Hematopoietic multipotent progenitor cell (in vitro differentiated cells): Measurements from ENCODE around the gene PANX1. TPM values are rescaled to one million over a fixed set of nuclear protein-coding genes. Genes with fewer than 3 reads are reported as not detected.
"Not testable (repeated sequence)": the region's sequence is repeated elsewhere in the genome, so short reads cannot be mapped to it uniquely, and the experiment has no call there.

Source experiments
- DNase-seq, 3 donors: peaks; one replicate each; pipeline ENCODE4 v3.0.0-alpha.2; 2011 to 2015; ENCODE audit warnings: low read depth in 2 of 3, low spot score in 2 of 3
- total RNA-seq: library from RNA; depleted of rRNA; stranded (reverse); fragments of >200 nt; gene quantifications from one replicate; pipeline ENCODE4 v1.2.3, GENCODE V29; 2012

PANX1 gene
- 13.2 TPM for total RNA-seq

GRCh38 chr11:94128746-94129511, at the start of gene PANX1:
Gene PANX1, plus strand, starts transcription at chr11:94128841. Its CDS starts 472 bp downstream, at chr11:94129313.
- peak; percentile 67 to 88 (median 77) for DNase-seq

DNA sequence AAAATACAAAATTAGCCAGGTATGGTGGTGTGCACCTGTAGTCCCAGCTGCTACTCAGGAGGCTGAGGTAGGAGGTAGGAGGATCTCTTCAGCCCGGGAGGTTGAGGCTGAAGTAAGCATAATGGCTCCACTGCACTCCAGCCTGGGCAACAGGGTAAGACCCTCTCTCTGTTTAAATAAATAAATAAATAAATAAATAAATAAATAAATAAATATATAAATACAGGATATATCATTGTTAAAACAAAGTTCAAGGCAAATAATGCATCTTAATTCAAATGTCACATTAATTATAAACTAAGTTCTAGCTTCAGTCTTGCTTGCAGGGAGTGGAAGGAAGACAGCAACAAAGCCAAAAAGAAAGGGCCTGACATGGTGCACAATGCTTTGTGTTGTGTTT, 44.5 kb upstream of the PANX1 start:
- DNase-seq = no peak

DNA sequence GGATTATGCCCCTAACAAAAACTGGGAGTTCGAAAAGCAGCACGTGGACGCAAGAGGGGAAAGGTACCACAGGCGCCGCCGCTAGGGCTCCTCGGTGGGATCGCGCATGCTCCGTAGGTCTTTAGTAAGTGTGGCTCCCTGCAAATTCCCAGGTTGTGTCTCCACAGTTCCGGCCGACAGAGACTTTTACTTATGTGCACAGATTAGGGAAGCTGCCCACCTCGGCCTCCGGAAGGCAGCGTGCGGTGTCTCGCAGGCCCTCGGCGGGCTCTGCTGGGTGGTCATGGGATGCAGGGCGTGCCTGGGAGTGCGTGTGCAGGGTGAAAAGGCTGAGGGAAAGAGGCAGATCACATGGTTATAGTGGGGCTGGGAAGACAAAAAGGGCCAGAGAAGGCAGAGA, 39.7 kb upstream of the PANX1 start:
- DNase-seq = no peak

DNA sequence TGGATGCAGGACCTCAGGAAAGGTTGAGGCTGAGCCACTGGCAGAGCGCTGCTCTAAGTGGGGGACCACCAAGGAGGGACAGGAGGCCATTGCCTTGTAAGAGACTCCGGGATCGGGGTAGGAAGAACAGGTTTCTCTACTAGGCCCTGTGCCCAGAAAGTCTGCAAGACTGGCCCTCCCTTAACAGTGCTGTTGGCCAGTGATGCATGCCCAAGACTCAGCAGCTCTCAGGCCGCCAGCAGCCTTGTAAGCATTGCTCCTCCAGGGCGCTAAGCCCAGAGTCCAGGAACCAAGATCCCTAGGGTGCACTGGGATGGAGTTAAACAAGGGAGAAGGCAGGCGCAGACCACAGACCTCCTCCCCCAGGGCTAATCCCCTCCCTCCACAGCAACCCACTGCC, 39.3 kb upstream of the PANX1 start:
- DNase-seq = no peak

- DNase-seq = no peak
Observed at GRCh38 chr11:94090401-94090800, 38.2 kb upstream of the PANX1 start.

DNA sequence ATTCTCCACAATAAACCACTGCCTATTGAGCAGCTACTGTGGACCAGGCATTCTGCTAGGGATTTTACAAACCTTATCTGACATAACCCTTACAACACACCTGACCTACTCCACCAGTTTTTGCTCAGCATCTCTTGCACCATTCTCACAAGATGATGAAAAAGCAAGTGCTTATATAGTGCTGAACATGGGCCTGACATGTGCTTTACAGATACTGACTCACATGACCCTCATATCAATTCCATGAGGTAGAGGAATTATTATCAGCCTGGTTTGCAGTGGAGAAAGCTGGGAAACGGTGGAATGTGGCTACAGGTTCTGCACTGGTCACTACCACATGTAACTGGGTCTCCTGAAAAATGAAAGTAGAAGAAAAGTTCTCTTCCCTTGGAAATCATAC, 37.5 kb upstream of the PANX1 start:
- DNase-seq = no peak

- DNase-seq = no peak
Observed at GRCh38 chr11:94100253-94100652, 28.4 kb upstream of the PANX1 start.

- no peak for DNase-seq
Observed at GRCh38 chr11:94103471-94103870, 25.2 kb upstream of the PANX1 start.

DNA sequence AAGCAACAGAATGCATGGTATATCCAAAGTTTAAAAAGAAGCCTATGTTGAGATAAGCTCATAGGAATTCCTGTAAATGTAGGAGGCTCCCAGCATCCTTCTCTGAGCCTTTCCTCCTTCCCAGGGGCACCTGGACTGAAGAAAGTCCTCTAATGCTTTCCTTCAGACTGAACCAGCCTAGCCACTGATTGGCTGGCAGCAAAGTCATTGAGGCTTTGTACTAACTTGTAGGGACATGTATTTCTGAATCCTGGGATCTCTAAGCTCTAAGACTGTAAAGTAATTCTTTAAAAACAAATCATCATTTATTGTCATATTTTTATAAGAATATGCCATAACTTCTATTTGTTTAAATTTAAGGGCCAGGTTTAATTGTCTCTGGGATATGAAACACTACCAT, 23.9 kb upstream of the PANX1 start:
- no peak for DNase-seq

- no peak for DNase-seq
Observed at GRCh38 chr11:94106716-94107115, 21.9 kb upstream of the PANX1 start.

DNA sequence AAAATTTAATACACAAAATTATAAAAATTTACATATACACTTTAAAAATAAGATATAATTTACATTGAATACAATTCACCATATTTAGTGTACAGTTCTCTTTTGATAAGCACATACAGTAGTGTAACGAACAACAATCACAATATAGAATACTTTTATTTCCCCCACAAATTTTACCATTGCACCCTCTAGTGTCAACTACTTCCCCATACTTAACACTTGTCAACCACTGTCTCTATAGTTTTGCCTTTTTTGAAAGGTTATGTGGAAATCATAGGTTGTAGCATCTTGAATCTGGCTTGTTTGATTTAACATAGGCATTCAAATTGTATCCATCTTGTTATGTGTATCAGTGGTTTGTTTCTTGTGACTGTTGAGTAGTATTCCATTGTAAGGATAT, 21.3 kb upstream of the PANX1 start:
- peak in 1 of 3 donors; percentile 24 for DNase-seq

DNA sequence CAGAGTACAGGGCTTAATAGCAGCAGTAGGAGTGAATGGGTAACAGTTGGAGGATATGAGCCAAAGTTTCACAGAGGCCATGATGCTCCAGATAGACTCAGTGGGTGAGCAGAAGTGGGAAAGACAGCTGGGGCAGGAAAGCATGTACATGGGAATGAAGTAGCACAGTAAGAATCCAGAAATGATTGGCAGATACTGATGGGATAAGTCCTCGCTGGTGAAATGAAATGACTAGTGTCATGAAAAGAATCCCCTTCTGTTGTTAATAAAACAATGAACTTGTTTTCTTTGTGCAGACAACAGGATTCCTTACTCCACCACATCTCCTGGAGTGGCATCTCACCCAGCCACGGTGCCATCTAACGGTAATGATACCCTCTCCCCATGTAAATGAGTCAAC, 17.4 kb upstream of the PANX1 start:
- DNase-seq = no peak

DNA sequence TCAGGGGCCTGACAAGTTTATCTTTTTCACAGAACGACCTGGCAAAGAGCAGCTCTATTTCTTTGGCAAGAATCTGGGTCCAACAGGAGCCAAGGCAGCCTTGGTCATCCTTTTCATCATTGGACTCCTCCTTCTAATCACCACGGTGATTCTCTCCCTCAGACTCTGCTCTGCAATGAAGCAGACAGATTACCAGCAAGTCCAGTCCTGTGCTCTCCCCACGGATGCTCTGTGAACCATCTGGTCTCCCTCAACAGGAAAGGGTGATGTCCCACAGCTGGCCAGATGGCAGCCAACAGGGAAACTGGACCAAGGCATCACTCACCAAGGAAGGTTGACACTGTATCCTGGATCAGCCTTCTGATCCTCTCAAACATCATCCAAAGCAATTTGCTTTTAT, 17.0 kb upstream of the PANX1 start:
- DNase-seq = no peak

DNA sequence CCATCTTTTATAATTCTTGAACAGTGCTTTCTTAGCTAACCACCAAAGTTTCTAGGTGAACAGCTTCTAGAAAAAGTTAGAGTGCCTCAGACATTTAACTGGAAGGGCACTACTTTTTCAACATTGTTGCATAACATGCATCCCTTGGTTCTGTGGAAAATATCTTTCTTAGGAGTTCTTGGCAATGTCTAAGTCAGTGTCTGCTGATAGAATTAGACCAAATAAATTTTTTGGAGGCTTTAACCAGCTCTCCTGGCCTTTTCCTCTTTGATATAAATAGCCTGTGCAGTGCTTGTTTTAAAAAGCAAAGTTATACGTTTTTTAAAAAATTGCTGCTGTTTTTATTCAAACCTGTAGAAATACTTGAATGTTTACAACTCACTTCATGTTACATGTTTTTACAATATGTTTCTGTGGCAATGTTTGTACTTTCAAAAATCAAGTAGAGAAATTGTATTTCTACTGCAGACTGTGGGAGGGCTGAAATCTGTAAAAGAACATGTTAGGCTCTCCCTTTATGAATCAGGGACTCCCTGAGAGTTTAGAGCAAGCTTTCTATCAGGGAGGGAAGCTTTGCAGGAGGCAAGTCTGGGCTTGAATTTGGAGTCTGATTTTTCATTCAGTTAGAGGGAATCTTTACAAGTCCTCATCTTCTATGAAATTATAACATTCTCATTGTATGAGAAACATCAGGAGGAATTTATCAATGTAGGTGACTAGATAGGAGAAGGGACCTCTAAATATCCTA, 16.3 kb upstream of the PANX1 start:
- no peak for DNase-seq

DNA sequence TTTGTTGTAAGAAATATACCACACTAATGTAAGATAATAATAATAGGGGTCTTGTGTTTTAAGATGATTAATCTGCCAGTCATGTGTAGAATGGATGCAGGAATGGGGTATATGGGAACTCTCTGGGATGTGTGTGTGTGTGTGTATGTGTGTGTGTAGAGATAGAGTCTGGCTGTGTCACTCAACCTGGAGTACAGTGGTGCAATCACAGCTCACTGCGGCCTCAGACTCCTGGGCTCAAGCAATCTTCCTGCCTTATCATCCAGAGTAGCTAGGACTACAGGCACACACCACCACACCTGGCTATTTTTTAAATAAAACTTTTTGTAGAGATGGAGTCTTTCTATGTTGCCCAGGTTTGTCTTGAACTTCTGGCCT, 11.5 kb upstream of the PANX1 start:
- DNase-seq = no peak

GRCh38 chr11:94117871-94118270, 10.8 kb upstream of the PANX1 start:
- DNase-seq = no peak

DNA sequence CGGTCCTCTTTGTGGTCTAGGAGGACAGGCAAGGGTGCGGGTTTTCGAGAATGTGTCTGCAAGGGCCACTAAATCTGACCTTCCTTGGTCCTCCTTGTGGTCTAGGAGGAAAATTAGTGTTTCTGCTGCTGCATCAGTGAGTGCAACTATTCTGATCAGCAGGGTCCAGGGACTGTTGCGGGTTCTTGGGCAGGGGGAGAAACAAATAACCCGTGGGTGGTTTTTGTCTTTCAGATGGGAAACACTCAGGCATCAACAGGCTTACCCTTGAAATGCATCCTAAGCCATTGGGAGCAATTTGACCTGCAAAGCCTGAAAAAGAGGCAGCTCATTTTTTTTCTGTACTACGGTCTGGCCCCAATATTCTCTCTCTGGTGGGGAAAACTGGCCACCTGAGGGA, 9.0 kb upstream of the PANX1 start:
- DNase-seq = not testable (repeated sequence)

GRCh38 chr11:94120516-94120915, 8.1 kb upstream of the PANX1 start:
- DNase-seq = not testable (repeated sequence)

DNA sequence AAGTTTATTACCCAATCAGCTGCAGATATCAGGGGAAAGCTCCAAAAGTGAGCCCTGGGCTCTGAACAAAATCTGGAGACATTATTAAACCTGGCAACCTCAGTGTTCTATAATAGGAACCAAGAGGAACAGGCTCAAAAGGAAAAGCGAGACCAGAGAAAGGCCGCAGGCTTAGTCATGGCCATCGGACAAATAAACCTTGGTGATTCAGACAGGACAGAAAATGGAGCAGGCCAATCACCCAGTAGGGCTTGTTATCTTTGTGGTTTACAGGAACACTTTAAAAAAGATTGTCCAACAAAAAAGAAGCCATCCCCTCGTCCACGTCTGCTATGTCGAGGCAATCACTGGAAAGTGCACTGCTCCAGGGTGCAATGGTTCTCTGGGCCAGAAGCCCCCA, 7.7 kb upstream of the PANX1 start:
- DNase-seq = no peak

GRCh38 chr11:94125407-94126115, 3.1 kb upstream of the PANX1 start:
- DNase-seq = no peak

DNA sequence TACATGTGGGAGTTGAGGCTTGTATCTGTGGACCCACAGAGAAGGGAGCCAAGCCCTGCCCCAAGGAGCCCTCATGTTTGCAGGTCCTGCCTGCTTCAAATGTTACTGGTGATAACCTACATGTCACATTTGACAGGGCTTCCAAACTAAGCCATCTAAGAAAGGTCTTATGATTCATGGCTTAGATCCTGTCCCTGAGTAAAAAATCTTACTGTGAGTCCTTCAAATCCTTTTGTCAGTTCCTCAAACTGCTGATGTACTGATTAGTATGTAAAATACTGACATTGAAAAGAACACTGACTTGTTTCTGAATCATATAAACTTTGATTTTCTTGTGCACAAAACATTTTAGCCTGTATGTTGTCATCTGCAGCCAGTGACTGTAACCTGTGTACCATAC, 1.0 kb upstream of the PANX1 start:
- DNase-seq = peak in 1 of 3 donors; percentile 38

DNA sequence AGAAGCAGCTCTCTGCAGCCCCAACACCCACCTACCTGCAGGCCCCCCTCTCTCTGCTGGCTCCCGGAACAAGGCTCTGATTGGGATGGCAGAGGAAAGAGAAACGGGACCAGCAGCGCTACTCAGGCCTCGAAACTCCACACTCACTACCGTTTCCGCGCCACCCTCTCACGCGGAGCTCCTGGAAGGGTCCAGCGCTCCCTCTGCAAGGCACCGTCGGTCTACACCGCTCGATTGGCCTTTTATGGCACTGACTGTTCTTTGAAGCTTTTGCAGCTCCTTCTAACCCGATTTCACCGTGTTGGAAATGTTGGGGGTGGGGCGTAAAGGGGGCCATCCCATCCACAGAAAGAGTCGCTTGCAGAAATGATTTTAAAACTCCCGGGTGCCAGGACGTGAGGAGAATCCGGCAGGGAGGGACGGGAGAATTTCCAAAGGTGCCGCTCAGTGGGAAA, 323 bp upstream of the PANX1 start:
- DNase-seq = no peak
